GM19025 (cell line): ENCODE measurements around the gene SMU1.
"Not testable (repeated sequence)": the region's sequence is repeated elsewhere in the genome, so short reads cannot be mapped to it uniquely, and the experiment has no call there.

Experiments
- ATAC-seq: cut with Tn5 transposase; IDR thresholded peaks from one replicate; pipeline ENCODE4 v1.9.1; 2021; ENCODE audit warnings: mild to moderate bottlenecking, low read depth, moderate library complexity; ENCODE audit not compliant: unreplicated experiment

SMU1 gene

DNA sequence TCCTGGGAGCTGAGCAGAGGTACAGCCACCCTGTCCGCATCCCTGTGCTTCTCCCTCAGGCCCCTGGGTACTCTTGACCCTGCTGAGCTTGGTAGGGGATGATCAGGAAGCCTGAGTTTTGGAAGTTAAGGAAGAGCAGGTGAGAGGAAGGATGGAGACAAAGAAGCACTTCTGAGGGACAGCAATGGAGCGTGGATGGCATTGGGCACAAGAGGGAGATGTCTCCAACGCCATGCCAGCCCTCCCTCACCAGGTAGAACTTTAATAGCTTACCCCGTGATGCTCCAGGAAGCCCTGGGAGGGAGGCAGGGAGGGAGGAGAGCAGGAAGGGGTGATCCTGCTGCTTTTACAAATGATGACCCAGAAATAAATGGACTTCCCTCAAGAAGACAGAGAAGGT lies 29.9 kb upstream of the SMU1 start:
- no peak for ATAC-seq

DNA sequence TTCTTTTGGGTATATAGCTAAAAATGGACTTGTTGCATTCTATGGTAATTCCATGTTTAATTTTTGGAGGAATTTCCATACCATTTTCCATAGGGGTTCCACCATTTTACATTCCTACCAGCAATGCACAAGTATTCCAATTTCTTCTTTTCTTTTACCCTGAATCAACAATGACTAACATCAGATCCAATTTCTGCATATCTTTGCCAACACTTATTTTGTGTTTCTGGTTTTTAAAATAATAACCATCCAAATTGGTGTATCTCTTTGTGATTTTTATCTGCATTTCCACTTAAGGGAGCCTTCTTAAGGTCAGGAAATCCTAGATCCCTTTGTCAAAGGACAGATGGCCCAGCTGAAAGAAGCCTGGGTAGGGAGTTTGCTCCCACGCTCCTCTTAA lies 29.5 kb upstream of the SMU1 start:
- no peak for ATAC-seq

DNA sequence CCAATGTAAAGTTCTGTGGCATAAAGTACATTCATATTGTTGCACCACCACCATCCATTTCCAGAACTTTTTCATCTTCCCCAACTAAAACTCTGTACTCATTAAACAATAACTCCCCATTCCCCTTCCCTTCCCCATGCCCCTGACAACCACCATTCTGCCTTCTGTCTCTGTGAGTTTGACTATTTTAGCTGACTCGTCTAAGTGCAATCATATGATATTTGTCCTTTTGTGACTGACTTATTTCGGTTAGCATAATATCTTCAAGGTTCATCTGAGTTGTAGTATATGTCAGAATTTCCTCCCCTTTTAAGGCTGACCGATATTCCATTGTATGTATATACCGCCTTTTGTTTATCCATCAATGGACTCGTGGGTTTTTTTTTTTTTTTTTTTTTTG lies 29.0 kb upstream of the SMU1 start:
- ATAC-seq = no peak

DNA sequence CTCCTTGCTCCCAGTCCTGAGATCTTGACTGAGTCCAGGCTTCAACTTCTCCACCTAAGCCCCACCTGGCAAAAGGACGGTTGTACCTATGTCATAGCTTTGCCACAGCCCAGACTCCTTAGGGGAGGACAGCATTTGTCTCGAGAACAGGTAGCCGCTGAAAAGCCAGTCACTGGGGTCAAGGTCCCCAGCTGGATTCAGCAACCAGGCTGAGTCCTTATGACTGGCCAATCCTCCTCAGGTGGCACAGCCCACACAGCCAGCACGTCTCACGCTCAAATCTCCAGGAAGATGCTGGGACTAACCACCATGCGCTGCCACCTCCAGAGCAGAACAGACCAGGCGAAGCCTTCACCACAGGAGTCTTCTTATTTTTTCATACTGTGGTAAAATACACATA lies 27.9 kb upstream of the SMU1 start:
- no peak for ATAC-seq

DNA sequence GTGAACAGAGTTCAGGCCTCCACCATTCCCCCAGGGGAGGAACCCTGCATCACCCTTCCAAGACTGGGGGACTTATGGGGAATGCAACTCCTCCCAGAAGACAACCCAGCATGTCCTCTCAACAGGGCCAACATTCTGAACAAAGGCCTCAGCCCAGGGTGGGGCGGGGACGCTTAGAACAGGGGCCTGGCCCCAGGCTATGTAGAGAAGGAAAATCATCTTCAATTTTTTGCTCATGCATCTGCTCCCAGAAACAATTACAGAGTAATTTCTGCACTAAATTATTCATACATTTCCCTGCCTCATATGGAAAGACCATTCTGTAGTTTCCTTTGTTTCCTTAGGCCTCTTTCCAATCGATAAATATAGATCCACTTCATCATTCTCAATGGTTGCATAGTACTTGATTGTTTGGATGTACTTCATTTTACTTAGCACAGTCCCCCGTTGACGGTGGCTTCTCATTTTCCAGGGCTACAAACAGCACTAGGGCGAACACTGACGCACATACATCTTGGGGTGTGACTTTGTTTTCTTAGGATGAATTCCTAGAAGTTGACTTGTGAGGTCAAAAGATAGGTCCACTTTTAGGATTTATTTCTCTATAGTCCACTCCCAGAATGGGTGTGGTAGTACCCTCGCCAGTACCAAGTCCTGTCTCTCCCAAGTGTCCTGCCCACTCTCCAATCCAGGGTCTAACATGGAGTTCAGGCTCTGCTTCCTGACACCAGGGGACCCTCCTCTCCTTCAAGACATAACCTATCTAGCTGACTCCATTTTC lies 27.2 kb upstream of the SMU1 start:
- ATAC-seq = no peak

DNA sequence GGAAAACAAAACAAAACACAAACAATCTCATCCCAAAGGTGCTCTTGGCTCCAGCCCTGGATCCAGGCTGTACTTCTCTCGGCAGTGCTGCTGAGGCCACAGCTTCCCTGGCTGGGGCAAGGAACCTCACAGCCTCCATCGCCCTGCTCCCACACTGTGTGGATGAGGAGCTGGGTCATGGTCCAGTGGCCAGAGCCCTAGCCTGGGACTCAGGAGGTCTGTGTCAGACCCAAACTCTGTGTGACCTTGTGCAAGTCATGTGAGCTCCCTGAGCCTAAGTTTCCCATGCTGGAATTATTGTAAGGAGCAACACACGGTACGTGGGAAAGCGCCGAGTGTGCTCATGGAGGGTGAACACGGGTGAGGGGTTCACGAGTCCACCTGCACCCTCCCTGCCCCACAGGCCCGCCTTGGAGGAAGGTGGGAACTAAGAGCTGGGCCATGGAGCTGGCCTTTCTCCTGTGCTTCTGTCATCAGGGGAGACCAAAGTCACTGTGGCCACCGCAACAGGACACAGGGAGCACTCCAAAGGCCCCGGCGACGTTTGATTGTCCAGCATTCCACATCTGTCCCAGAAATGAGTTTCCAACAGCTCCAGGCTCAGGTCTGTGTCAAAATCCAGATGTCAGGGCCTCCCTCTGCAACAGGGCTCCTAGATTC lies 26.2 kb upstream of the SMU1 start:
- no peak for ATAC-seq

DNA sequence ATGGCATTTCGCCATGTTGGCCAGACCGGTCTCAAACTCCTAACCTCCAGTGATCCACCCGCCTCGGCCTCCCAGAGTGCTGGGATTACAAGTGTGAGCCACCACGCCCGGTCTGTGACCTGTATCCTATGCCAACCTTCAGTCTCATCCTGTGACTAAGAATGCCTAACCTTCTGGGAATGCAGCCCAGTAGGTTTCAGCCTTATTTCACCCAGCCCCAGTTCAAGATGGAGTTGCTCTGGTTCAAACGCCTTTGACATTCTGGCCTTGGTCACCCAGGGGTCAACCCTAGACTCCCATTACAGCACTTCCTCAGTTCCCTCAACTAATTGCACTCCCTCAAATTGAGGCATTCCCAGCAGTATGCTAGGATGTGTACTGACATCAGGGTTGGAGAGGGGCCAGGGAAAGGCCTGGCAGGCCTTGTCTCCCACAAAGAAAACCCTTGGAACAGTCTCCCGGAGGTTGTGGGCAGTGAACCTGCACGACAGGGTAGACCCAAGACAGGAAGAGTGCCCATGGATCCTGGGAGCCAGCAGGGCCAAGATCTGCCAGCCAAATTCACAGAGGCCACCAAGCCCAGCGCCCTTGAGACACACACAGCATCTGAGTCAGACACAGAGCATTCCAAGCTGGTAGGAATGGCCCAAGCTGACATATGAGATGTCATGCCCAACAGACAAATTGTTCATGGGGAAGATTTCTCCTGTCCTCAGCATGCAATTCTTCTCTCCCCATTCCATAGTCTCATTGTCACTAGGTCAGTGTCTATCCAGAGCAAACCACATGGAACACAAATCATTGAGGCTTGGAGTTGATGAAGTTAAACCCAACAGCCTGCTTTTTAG lies 24.9 kb upstream of the SMU1 start:
- no peak for ATAC-seq

DNA sequence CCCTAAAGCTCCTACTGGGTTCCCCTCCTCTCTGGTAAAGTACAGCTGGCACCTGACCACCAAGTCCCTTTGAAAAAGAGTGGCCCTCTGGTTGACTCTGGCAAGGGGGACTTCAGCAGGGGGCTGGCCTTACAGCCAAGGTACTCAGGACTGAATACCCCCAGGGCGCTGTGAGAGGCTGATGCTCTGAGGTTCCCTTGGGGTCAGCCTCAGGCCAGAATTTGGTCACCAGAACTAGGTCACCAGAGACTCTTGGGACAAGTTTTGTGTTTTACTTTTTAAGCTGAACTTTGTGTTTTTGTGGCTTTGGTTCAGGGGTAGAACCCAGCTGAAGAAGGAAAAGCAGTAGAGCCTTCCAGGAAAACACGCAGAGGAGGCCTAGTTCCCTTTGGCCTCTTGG lies 23.3 kb upstream of the SMU1 start:
- ATAC-seq = no peak

DNA sequence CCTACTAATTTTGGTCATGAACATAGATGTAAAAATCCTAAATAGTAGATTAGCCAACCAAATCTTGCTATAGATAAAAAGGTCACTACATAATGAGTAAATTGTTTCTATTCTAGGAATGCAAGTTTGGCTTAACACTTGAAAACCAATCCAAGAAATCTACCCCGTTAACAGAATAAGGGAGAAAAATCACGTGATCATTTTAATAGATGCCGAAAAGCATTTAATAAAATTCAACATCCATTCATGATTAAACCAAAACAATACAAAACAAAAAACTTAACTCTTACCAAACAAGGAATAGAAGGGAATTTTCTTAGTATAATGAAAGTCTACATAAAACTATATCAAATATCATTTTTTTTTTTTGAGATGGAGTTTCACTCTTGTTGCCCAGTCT lies 20.7 kb upstream of the SMU1 start:
- no peak for ATAC-seq

DNA sequence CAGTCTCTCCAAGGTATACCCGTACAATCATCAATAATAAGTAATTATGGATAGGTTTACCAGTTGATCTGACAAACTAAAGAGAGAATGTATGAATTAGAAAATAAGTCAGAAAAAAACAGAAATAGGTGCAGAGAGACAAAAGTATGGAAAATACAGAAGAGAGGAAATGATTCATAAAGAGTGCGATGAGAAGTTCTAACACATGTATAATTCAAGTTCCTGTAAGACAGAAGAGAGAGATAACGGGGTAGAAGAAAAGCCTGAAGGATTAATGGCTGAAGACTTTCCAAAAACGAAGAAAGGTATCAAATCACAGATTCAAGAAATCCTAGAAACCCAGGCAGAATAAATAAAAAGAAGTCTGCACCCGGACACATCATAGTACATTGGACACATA lies 16.2 kb upstream of the SMU1 start:
- ATAC-seq = no peak

DNA sequence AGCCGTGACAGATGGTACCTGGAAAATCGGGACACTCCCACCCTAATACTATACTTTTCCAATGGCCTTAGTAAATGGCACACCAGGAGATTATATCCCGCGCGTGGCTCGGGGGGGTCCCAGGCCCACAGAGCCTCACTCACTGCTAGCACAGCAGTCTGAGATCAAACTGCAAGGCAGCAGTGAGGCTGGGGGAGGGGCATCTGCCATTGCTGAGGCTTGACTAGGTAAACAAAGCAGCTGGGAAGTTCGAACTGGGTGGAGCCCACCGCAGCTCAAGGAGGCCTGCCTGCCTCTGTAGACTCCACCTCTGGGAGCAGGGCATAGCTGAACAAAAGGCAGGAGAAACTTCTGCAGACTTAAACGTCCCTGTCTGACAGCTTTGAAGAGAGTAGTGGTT lies 9.2 kb upstream of the SMU1 start:
- not testable (repeated sequence) for ATAC-seq

DNA sequence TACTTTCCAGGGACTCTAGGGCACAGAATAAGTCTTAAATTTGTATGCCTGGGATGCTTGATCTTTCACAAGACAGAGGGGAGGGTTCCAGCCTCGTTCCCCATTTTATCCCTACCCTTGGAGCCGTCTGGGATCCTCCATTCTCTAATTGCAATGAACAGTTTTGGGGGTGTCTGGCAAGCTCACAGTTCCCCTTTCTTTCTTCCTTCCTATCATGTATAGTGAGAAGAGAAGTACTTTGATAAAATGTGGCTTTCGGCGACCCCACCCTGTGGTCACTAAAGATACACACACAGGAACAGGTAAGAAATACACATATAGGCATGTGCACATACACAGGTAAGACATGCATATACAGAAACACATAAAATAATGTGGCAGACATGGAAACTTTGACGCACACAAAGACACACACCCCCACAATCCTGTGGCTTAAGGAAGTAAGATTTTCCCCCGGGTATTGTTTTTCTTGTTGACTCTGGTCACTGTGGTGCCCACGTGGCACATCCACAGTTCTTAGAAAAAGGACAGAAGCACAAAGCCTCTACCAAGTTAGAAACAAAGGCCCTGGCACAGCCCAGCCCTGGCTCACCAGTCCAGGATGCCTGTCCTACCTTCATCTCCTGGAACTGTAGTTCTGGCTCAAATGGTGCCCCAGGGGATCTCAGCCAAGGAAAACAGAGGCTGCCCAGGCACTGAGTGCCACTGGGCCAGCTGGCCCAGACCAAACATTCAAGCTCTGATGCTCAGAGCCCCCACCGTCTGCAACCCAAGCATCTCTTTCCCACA lies 6.3 kb upstream of the SMU1 start:
- ATAC-seq = no peak

DNA sequence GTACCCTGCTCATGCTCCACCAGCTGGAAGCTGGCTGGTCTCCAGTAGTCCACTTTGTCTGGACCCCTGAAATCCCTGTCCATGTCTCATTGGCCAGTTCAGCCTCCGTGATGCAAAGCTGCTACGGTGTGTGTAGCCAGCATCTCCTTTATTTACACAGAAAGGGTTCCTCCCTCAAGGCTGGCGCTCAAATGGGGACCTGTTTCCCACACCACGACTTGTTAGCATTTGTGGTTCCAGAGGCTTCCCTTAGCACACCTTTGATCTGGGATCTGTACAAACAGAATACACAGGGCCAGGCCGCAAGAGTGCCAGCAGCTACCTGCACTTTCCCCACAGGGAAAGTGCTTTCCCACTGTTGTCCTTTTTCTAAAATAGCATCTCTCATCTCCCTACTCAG lies 5.7 kb upstream of the SMU1 start:
- no peak for ATAC-seq

DNA sequence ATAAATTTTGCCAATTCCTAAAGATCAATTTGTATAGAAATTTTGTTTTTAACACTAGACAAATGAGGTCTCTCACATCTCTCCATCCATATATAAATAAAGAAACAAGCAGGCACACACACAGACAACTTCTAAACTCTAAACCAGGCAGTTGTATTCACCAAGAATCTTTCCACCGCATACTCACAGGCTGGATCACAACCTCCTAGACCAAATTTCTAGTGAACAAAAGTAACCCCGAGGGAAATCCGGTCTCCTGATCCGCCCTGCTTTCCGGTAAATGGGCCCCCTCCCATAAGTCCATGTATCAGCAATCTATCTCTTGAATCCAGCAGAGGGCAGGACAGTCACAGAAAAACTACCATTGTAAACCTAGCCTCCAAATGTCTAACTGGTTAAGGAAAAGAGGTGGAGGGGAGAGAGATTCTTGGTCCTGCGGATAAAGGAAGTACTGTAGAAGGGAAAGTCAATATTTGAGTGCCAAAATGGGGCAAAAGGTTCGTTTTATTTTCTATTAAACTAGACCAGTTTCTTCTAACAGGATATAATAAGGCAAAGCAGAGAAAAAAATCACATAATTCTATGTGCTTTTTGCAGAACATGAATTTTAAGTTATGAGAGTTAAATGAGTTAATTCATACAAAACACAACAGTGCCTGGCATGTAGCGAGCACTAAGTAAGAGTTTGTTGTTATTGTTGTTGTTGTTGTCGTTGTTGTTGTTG lies 4.8 kb upstream of the SMU1 start:
- ATAC-seq = no peak

DNA sequence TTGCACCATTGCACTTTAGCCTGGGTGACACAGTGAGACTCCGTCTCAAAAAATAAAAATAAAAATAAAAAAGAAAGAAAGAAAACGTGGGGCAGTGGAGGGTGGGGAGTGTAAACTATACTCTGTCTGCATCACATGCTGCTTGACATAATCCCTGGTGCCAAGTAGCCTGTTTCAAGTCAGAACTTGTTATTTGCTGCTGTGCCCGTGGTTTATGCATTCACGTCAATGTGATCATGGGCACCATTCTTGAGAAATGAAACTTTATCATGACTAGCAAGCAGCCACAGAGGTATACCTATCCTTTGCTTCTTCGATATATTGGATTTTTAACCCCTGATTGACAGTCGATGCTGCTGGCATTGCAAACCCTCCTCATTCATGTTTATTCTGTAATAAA lies 4.1 kb upstream of the SMU1 start:
- ATAC-seq = no peak

DNA sequence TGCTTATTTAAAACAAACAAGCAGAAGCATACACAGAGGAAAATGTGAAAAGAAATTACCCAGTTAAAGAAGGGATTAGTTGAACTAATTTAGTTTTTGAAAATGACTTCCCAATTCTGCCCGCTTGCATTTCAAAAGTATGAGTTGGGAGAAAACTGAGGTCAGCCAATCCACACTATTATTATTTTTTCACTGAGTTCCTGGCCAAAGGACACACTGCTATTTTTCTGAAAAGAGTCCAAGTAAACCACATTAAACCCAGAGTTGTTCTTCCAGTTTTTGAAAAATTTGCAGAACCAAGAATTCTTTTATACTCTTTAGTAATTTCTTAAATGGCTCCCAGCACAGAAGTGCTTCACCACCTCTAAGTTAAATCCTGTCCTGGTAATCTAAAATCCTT lies 7.5 kb downstream of the SMU1 start:
- ATAC-seq = no peak

DNA sequence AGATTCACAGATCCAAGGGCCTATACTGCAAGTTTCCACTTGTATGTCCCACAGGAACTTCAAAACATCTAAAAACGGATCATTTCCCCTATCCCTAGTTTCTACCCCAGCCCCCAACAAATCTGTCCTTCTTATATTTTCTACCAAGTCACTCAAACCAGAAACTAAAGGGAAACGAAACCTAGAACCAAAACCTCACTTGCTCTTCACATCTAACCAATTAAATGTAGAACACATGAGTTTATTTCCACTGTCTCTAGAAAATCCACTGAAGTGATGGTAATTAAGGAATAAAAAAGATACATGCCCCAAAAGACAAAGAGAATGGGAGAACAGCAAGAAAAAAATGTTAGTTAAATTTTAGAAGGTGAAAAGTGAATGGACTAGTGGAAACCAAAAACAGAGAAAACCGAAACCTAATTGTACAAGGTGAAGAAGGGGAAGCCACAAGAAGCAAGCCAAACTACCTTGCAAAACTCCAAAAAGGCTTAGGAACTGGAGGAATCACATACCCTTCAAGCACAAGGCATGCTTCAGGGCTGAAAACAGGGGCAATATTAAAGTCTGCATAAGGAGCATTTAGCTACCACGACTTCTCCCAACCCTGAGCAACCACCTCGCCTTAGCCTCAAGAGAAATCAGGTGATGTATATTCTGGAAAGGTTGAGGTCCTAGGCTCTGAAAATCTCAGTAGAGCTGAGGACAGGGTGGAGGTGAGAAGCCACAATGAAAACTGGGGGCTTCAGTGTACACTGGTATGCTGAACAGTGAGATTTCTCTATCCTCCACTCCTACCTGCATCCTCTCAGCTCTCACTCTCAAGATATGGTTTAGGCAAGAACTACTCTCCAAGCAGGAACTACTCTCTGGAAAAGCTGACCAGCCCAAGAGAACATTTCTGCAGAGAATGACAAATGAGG lies 11.1 kb downstream of the SMU1 start:
- ATAC-seq = peak; percentile 67

DNA sequence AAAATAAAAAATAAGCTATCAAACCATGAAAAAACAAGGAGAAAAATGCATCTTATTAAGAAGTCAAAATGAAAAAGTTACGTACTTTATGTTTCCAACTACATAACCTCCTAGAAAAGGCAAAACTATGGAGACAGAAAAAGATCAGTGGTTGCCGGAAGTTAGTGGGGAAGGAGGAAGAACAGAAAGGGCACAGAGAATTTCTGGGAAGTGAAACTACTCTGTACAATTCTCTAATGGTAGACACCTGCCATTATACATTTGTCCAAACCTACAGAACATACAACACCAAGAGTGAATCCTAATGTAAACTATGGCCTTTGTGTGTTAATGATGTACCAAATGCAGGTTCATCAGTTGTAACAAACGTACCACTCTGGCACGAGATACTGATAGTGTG lies 25.3 kb downstream of the SMU1 start:
- ATAC-seq = no peak
